ENCODE measurements around the gene TMEM253.

Gene TMEM253

GRCh38 chr14:21090940-21091663 lies 9.8 kb upstream of the TMEM253 start:
- DNase-seq (ENCODE audit: low spot score) = no peak

DNA sequence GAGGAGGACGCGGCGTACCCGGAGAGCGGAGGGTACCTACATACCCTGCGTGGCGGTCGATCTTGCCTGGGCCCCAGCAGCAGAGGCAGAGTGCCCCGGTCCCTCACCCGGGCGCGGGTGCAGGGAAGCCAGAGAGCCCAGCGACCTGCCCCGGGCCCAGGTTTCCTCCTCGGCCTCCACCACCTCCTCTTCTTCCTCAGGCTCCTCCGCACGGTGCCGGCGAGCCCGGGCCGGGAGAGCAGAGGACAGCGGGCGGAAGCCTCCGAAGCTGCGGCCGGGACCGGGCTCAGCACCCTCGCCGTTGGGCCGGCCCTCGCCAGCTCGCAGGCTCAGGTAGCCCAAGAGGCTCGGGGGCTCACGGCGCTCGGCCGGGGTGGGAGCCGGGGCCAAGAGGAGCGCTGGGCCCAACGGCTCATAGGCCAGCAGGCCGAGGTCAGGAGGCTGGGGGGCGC lies 9.0 kb upstream of the TMEM253 start:
- no peak for DNase-seq (ENCODE audit: low spot score)

DNA sequence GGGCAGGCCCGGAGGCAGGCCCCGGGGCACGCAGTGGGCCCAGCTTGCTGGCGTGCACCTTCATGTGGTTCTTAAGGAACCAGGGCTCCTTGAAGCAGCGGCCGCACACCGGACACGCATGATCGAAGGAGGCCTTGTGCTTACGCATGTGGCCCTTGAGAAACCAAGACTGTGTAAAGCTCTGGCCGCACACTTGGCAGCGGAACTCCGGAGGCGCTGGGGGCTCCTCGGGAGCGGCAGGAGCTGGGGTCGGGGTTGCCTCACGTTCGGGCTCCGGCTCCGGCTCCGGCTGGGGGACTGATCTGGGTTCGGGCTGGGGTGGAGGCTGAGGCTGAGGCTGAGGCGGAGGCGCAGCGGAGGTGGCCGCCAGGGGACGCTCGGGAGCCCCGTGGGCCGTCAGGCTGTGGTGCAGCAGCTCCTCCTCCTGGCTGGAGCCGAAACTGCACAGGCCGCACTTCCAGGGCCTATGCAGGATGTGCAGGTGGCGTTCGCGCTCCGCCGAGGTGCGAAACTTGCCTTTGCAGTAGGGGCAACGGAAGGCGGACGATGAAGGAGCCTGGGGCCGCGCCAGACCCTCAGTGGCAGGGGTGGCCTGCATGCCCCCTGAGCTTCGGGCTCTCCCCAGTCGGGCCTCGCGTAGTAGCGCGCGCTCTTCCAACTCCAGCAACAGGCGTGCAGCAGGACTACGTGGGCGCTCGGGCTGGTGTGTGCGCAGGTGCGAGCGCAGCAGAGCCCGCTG lies 8.4 kb upstream of the TMEM253 start:
- peak; percentile 90 for DNase-seq (ENCODE audit: low spot score)

- no peak for DNase-seq (ENCODE audit: low spot score)
Measured at GRCh38 chr14:21093018-21093417, 7.8 kb upstream of the TMEM253 start.

- DNase-seq (ENCODE audit: low spot score) = no peak
Measured at GRCh38 chr14:21093769-21094681, 6.8 kb upstream of the TMEM253 start.

DNA sequence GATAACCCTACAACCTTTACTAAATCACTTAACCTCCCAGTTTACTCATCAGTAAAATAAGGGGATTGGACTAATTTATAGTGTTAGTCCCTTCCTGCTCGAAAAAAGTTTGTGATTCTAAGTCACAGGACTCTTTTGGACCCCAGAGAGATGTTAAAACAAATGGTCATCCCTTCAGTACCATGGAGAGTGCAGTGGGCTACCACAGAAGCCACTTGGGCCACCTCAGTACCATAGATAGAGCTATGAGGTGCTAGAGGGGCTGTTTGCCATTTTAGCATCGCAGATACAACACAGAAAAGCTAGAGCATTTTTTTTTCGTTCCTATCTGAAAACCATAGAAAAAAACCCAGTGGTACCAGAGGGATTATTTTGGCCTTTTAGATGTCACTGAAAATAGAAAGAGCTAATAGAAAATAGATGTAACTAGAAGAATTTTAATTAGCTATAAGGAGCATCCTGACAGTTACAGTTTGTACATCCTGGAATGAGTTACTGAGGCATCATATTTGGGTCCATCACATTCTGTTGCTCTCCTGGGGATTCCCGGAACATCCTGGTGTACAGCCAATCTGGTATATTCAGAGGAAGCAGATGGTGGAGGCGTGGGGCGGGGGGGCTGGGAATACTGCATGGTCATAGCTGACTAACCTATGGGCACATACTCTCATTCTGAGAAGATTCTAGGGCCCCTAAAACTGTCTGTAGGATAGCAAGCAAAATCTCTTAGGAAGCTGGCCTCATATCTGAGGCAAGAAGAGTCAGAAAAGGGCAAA lies 5.2 kb upstream of the TMEM253 start:
- DNase-seq (ENCODE audit: low spot score) = no peak

DNA sequence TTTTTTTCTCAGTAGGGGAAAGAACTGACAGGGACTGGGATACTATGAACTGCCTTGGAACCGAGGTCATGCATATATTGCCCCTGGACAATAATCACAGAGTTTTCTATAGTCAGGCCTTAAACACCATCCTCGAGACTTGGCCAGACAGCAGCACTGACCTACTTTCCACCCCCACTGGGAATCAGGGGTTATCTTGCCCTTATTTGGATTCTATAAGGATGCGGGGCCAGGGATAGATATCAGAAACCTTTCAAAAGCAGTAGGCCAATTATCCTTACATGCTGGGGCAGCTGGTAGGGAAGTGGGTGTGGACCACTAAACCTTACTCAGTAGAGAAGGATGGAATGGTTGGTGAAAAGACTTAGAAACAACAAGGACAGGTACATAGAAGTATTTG lies 4.4 kb upstream of the TMEM253 start:
- no peak for DNase-seq (ENCODE audit: low spot score)

DNA sequence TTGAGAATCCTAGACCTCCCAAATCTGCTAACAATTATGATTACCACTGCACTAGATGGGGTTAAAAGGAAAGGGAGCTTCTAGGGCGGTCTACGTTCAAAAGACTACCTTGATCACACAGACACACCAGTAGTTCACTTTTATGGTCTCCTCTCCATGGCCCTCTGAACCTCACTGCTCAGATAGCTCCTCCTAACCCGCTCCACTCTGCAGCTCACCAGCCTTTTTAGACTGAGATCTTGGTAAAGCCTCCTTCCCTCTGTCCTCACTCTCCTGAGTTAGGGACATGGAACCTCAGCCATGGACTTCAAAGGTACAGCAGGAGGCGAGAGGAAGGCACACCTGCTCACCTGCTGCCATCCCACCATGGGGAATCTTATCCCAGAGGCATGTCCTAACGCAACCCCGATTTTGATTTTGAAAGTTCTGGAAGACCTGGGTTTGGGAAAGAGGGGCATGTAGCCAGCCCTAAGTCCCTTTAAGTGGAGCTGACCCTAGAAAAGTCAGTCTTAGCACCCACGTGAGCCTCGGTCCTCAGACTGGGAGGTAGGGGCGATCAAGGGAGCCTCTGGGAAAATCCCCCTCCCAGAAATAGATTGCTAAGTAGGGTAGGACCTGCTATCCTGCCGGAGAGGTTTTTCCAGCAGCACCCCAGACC lies 3.8 kb upstream of the TMEM253 start:
- no peak for DNase-seq (ENCODE audit: low spot score)

- DNase-seq (ENCODE audit: low spot score) = no peak
Measured at GRCh38 chr14:21097636-21098075, 3.2 kb upstream of the TMEM253 start.

GRCh38 chr14:21098076-21098891 lies 2.6 kb upstream of the TMEM253 start, which contains the start of gene ZNF219:
ZNF219 (minus strand) TSS chr14:21098655; CDS start chr14:21093591, 5,064 bp downstream.
- no peak for DNase-seq (ENCODE audit: low spot score)

DNA sequence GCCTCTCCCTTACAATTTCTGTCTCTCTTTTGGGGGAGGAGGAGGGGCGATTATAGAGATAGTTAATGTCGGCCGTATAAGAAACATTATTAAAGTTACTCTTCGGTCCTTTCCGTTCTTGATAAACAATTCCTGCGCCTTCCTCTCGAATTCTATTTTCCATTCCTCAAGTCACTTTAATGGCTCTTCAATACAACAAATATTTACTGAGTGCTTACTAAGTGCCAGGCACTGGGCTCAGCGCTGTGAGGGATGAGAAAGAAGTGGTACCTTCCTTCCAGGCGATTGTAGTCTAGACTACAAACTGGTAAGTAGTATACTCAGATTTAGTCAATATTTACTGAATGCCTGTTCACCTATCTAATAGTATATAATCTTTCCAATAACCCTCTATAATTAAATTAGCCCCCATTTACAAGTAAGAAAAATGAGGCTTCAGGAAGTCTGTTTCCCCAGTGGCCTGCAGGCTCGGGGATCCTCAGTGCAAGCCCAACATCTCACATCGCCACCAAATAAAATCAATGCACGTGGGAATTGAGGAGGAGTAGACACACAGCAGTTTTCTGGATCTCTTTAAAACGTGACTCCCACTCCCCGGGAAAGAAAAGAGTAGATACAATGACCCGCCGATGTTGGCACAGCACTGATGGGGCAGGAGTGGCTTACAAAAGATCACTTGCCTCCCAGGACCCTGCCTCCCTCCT lies 1.8 kb upstream of the TMEM253 start:
- no peak for DNase-seq (ENCODE audit: low spot score)

DNA sequence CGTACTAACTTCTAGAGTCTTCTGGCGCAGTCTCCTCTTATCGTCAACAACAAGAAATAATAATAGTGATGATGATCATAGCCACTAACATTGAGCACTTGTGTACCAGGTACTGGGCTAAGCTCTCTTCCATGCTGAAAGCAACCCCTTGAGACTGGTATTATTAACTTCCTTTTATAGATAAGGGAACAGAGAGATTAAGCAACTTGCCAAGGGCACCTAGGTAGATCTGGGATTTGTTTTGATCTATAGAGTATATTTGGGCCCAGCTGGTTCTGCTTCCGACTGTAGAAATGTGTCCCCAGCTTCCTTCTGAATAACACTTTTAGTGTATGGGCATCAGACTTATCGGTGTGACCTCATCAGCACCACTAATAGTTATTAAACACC lies 1.3 kb upstream of the TMEM253 start:
- no peak for DNase-seq (ENCODE audit: low spot score)

- DNase-seq (ENCODE audit: low spot score) = no peak
Measured at GRCh38 chr14:21101802-21102413, 1.0 kb downstream of the TMEM253 start.

DNA sequence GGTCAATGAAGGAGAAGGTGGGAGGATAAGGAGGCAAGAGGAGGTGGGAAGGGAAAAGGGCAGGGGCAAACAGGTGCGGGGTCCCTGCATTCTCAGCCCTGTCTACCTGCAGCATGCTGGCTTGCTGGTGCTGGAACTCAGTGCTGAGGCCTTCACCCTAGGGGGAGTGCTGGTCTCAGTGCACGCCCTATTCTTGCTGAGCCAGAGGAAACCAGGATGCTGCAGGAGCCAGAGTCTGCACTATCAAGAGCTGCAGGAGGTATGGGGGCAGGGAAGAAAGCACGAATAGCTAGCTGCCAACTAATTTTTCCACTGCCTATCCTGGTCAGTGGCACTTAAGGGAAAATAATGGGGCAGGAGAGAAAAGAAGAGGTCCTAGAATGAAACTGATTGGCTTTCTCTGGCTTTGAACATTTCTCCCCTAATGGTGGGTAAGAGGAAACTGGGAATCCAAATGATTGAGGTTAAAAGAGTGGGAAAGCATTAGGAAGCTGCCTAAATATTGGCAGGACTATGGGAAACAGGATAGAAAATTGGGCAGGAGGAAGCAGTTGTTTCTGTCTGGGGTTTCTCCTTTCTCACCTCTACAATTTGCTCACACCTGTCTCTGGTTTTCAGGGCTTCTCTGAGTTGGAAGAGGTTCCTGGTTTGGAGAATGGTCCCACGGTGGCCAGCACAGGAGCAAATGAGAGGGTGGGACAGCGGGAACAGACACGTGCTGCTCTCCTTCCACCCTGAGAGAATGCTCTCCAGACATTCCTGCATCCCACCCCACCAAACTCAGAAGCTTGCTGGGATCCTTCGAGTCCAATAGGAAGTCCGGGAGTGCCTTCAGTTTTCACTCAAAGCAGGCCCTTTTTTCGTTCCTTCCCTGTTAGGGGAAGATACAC lies 1.9 kb downstream of the TMEM253 start:
- DNase-seq (ENCODE audit: low spot score) = no peak

- DNase-seq (ENCODE audit: low spot score) = no peak
Measured at GRCh38 chr14:21103411-21103709, 2.5 kb downstream of the TMEM253 start.

GRCh38 chr14:21103710-21104447 lies 3.0 kb downstream of the TMEM253 start:
- DNase-seq (ENCODE audit: low spot score) = peak; percentile 95

- DNase-seq (ENCODE audit: low spot score) = peak; percentile 68
Measured at GRCh38 chr14:21104448-21105060, 3.7 kb downstream of the TMEM253 start.
